ENCODE data around the gene PRRC2A. TPM values are rescaled to one million over a fixed set of nuclear protein-coding genes. Genes with fewer than 3 reads are reported as not detected.

Gene PRRC2A
- total and polyA plus RNA-seq, 4 experiments from 2014 or later = 0.09 to 218 (median 113) TPM

DNA sequence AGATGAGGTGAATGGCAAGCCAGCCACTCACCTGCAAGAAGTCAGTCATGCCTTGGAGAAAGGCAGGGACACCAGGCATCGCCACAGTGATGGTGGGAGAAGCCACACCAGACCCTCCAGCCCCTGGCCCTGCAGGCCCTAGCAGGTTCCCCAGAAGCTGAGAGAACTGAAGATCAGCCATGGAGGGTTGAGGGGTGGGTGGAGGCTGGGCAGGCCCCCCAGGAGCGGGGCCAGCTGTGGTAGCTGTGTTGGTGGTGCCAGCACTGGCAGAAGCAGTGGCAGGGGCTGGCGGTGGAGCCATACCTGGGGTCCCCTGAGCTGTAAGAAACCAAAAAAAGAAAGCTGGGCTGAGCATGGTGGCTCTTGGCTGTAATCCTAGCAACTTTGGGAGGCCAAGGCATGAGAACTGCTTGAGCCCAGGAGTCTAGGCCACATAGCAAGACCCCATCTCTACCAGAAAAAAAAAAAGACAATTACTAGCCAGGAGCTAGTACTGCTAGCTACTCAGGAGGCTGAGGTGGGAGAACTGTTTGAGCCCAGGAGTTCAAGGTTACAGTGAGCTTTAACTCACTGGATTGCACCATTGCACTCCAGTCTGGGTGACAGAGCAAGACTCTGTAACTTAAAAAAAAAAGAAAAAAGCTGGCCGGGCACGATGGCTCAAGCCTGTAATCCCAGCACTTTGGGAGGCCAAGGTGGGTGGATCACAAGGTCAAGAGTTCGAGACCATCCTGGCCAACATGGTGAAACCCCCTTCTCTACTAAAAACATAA is 22.5 kb downstream of the PRRC2A start:
- H3K36me3 Mint-ChIP-seq = peaks cover 43 to 72% of the 10 kb centered on the region in 2 donors
- no peaks in the 10 kb centered on the region for H3K27me3 Mint-ChIP-seq

GRCh38 chr6:31643818-31644454 is 23.4 kb downstream of the PRRC2A start:
- Histone ChIP-seq H3K9me3 (ENCODE audit: control insufficient read depth in 1 of 2, low read length in 2 of 2) (no peaks in the 10 kb centered on the region), H3K4me3 (ENCODE audit: low read length in 2 of 2) (no peak overlapping the region), H3K36me3 (ENCODE audit: insufficient read depth, low read length) (peaks cover 90% of the 10 kb centered on the region), H3K4me1 (ENCODE audit: insufficient read depth, low read length) (no peaks in the 10 kb centered on the region), H3K27ac (ENCODE audit: low read depth, low read length) (no peak overlapping the region), H3K27me3 (ENCODE audit: insufficient read depth, low read length) (no peaks in the 10 kb centered on the region)
- no peaks in the 10 kb centered on the region for H3K27me3 Mint-ChIP-seq
- intact Hi-C loops (cut with micrococcal nuclease) = no loop called here
- H3K4me1 Mint-ChIP-seq = peaks cover 0 to 8% (median 5%) of the 10 kb centered on the region in 4 donors
- CTCF ChIA-PET (ENCODE audit: partially characterized antibody) = interaction anchor here (0.7 to 0.9 kb wide), 2 partner anchors 37 to 270 kb away, joined by 3 to 4 read pairs; no protein-coding TSS in a partner anchor
- POLR2A ChIA-PET (ENCODE audit: partially characterized antibody) = interaction anchor here (1.3 to 1.6 kb wide), 3 partner anchors 8 to 17 kb away, joined by 4 to 12 read pairs (median 4); partner anchors contain the start of genes BAG6 and C6orf47
- peaks cover 49 to 74% of the 10 kb centered on the region in 2 donors for H3K36me3 Mint-ChIP-seq
- H3K27ac Mint-ChIP-seq = no peak overlapping the region
- no peak overlapping the region for H3K4me3 Mint-ChIP-seq
- no peak for DNase-seq
- peaks cover 0 to 4% (median 0%) of the 10 kb centered on the region in 8 donors for H3K9me3 Mint-ChIP-seq

More for the DNA sequence above, 22.5 kb downstream of the PRRC2A start:
- Mint-ChIP-seq H3K4me3 (no peak overlapping the region), H3K9me3 (peaks cover 0 to 4% (median 0%) of the 10 kb centered on the region in 8 donors), H3K27ac (no peak overlapping the region), H3K4me1 (peaks cover 0 to 6% (median 4%) of the 10 kb centered on the region in 4 donors)
- no peak overlapping the region for H3K4me3 ChIP-seq (ENCODE audit: low read length in 2 of 2)
- DNase-seq = no peak
- H3K27ac ChIP-seq (ENCODE audit: low read depth, low read length) = no peak overlapping the region
- H3K36me3 ChIP-seq (ENCODE audit: insufficient read depth, low read length) = peaks cover 85% of the 10 kb centered on the region
- no peaks in the 10 kb centered on the region for H3K27me3 ChIP-seq (ENCODE audit: insufficient read depth, low read length)
- intact Hi-C loops (cut with micrococcal nuclease) = no loop called here
- no peaks in the 10 kb centered on the region for H3K4me1 ChIP-seq (ENCODE audit: insufficient read depth, low read length)
- POLR2A ChIA-PET (ENCODE audit: partially characterized antibody) = interaction anchor here (0.6 to 1.6 kb wide), 6 partner anchors 9 to 1328 kb away, joined by 3 to 12 read pairs (median 4); partner anchors contain the start of genes BAG6 and C6orf47
- no peaks in the 10 kb centered on the region for H3K9me3 ChIP-seq (ENCODE audit: control insufficient read depth in 1 of 2, low read length in 2 of 2)
- CTCF ChIA-PET (ENCODE audit: partially characterized antibody) = interaction anchor here (0.6 to 0.9 kb wide), 3 partner anchors 38 to 271 kb away, joined by 3 to 4 read pairs (median 3); no protein-coding TSS in a partner anchor

GRCh38 chr6:31645325-31645724 is 24.8 kb downstream of the PRRC2A start:
- Mint-ChIP-seq H3K36me3 (peaks cover 49 to 71% of the 10 kb centered on the region in 2 donors), H3K4me3 (no peak overlapping the region), H3K9me3 (peaks cover 0 to 4% (median 0%) of the 10 kb centered on the region in 8 donors), H3K27me3 (no peaks in the 10 kb centered on the region), H3K4me1 (peaks cover 10 to 14% (median 11%) of the 10 kb centered on the region in 4 donors), H3K27ac (peak overlapping the region in 2 of 7 donors; percentile 22 to 57)
- intact Hi-C loops (cut with micrococcal nuclease) = no loop called here
- H3K4me3 ChIP-seq (ENCODE audit: low read length in 2 of 2) = no peak overlapping the region
- H3K36me3 ChIP-seq (ENCODE audit: insufficient read depth, low read length) = peaks cover 88% of the 10 kb centered on the region
- no peaks in the 10 kb centered on the region for H3K27me3 ChIP-seq (ENCODE audit: insufficient read depth, low read length)
- DNase-seq = no peak
- ChIA-PET CTCF (ENCODE audit: partially characterized antibody) (no interaction called here), POLR2A (ENCODE audit: partially characterized antibody) (no interaction called here)
- H3K4me1 ChIP-seq (ENCODE audit: insufficient read depth, low read length) = no peaks in the 10 kb centered on the region
- H3K27ac ChIP-seq (ENCODE audit: low read depth, low read length) = no peak overlapping the region
- no peaks in the 10 kb centered on the region for H3K9me3 ChIP-seq (ENCODE audit: control insufficient read depth in 1 of 2, low read length in 2 of 2)

- H3K27me3 Mint-ChIP-seq = no peaks in the 10 kb centered on the region
- intact Hi-C loops (cut with micrococcal nuclease) = loop anchor here (1.0 to 10.0 kb wide), 11 partner anchors 9 to 1193 kb away; partner anchors contain the start of genes ABHD16A, C6orf47, LTB and NFKBIL1
- peak overlapping the region; percentile 96 to 100 (median 98) for H3K4me3 Mint-ChIP-seq
Observed at GRCh38 chr6:31651602-31652191, 31.2 kb downstream of the PRRC2A start.

DNA sequence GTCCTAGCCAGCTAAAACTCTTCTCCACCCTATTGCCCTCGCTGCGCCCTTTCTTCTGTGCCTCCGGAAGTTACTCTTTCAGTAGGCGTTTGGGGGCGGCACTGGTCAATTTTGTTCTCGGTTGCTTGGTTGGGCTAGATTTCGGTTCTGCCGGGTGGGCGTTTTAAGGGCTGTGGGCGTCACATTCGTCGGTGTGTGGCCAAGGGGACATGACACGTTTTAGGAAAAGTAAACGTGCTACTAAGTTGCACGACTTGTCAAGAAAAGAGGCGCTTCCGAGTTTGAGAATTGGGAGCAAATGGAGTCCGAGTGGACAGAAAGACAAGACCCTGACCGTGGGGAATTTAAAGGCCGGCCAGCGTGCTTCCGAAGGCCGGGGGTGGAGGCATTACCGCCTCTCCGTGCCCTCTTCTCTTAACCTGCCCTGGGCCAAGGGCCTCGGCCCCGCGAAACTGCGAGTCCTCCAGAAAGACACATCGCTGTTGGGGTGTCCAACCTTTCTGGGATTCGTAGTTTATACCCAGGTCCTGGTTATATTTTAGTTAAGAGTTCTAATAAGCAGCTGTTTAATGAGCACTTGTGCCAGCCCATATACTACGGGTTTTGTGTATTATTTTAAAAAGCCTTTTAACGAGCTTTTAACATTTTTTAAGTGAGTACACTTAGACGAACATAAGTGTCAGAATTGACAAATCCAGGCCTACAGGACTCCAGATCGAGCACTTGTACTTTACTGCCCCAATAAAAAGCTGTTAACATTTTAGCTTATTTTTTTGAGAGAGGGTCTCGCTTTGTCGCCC is 32.6 kb downstream of the PRRC2A start:
- peaks cover 33% of the 10 kb centered on the region for H3K4me1 ChIP-seq (ENCODE audit: insufficient read depth, low read length)
- Mint-ChIP-seq H3K4me3 (peak overlapping the region; percentile 96 to 100 (median 98)), H3K27me3 (no peaks in the 10 kb centered on the region), H3K4me1 (peaks cover 36 to 72% (median 46%) of the 10 kb centered on the region in 4 donors), H3K36me3 (peaks cover 15 to 54% of the 10 kb centered on the region in 2 donors), H3K27ac (peak overlapping the region; percentile 99 to 100 (median 100)), H3K9me3 (peaks cover 0 to 13% (median 0%) of the 10 kb centered on the region in 8 donors)
- peak overlapping the region; percentile 93 for H3K27ac ChIP-seq (ENCODE audit: low read depth, low read length)
- DNase-seq = peak in 1 of 5 donors; percentile 93
- peaks cover 24% of the 10 kb centered on the region for H3K36me3 ChIP-seq (ENCODE audit: insufficient read depth, low read length)
- intact Hi-C loops (cut with micrococcal nuclease) = loop anchor here (1.0 to 10.0 kb wide), 11 partner anchors 7 to 1192 kb away; partner anchors contain the start of genes ABHD16A, C6orf47, LTB and NFKBIL1
- CTCF ChIA-PET (ENCODE audit: partially characterized antibody) = interaction anchor here (0.5 to 4.6 kb wide), 8 partner anchors 12 to 179 kb away, joined by 3 to 28 read pairs (median 4); partner anchors contain the start of genes ABHD16A, CSNK2B, DDX39B and GPANK1
- POLR2A ChIA-PET (ENCODE audit: partially characterized antibody) = interaction anchor here (0.6 to 7.2 kb wide), 56 partner anchors 10 to 1665 kb away, joined by 3 to 269 read pairs (median 7); partner anchors contain the start of genes ABHD16A, ATF6B, C6orf47 and CLIC1
- H3K9me3 ChIP-seq (ENCODE audit: control insufficient read depth in 1 of 2, low read length in 2 of 2) = no peaks in the 10 kb centered on the region
- H3K4me3 ChIP-seq (ENCODE audit: low read length in 2 of 2) = peak overlapping the region; percentile 85 to 92
- no peaks in the 10 kb centered on the region for H3K27me3 ChIP-seq (ENCODE audit: insufficient read depth, low read length)

More at GRCh38 chr6:31651602-31652191, 31.2 kb downstream of the PRRC2A start:
- no peak for DNase-seq
- CTCF ChIA-PET (ENCODE audit: partially characterized antibody) = interaction anchor here (1.5 to 4.6 kb wide), 4 partner anchors 13 to 110 kb away, joined by 4 to 28 read pairs (median 6); partner anchors contain the start of genes CSNK2B, DDX39B and GPANK1
- H3K4me3 ChIP-seq (ENCODE audit: low read length in 2 of 2) = peak overlapping the region; percentile 85 to 92
- POLR2A ChIA-PET (ENCODE audit: partially characterized antibody) = interaction anchor here (0.7 to 7.2 kb wide), 54 partner anchors 8 to 1666 kb away, joined by 3 to 269 read pairs (median 7); partner anchors contain the start of genes ABHD16A, ATF6B, C6orf47 and CLIC1
- peak overlapping the region; percentile 93 for H3K27ac ChIP-seq (ENCODE audit: low read depth, low read length)
- Mint-ChIP-seq H3K4me1 (peaks cover 27 to 58% (median 38%) of the 10 kb centered on the region in 4 donors), H3K9me3 (peaks cover 0 to 13% (median 0%) of the 10 kb centered on the region in 8 donors), H3K27ac (peak overlapping the region; percentile 99 to 100 (median 100)), H3K36me3 (peaks cover 27 to 57% of the 10 kb centered on the region in 2 donors)
- H3K27me3 ChIP-seq (ENCODE audit: insufficient read depth, low read length) = no peaks in the 10 kb centered on the region
- peaks cover 21% of the 10 kb centered on the region for H3K4me1 ChIP-seq (ENCODE audit: insufficient read depth, low read length)
- H3K36me3 ChIP-seq (ENCODE audit: insufficient read depth, low read length) = peaks cover 31% of the 10 kb centered on the region
- H3K9me3 ChIP-seq (ENCODE audit: control insufficient read depth in 1 of 2, low read length in 2 of 2) = no peaks in the 10 kb centered on the region
